AG08396 (cell line): Measurements from ENCODE around the gene WDR87.

Experiments
- DNase-seq: peaks from one replicate; pipeline ENCODE4 v3.0.0; 2012; ENCODE audit warnings: low spot score, mixed read lengths

Gene WDR87

GRCh38 chr19:37905946-37906868 is at the start of gene WDR87:
TSS of gene WDR87 (minus strand) at chr19:37906594. CDS start at chr19:37898239, 8,355 bp downstream.
- peak; percentile 52 for DNase-seq

GRCh38 chr19:37955986-37956385 is 49.6 kb upstream of the WDR87 start:
- no peak for DNase-seq

GRCh38 chr19:37954421-37954874 is 48.1 kb upstream of the WDR87 start:
- no peak for DNase-seq

- no peak for DNase-seq
Measured at GRCh38 chr19:37953918-37954303, 47.5 kb upstream of the WDR87 start.

- no peak for DNase-seq
Measured at GRCh38 chr19:37953171-37953917, 47.0 kb upstream of the WDR87 start.

GRCh38 chr19:37951816-37952210 is 45.4 kb upstream of the WDR87 start:
- DNase-seq, result no peak

- no peak for DNase-seq
Measured at GRCh38 chr19:37950471-37951175, 44.2 kb upstream of the WDR87 start.

- no peak for DNase-seq
Measured at GRCh38 chr19:37948362-37948761, 42.0 kb upstream of the WDR87 start.

GRCh38 chr19:37947778-37948177 is 41.4 kb upstream of the WDR87 start:
- no peak for DNase-seq

GRCh38 chr19:37946132-37946531 is 39.7 kb upstream of the WDR87 start:
- no peak for DNase-seq

GRCh38 chr19:37943480-37943879 is 37.1 kb upstream of the WDR87 start:
- no peak for DNase-seq

GRCh38 chr19:37942516-37942902 is 36.1 kb upstream of the WDR87 start:
- no peak for DNase-seq

- no peak for DNase-seq
Measured at GRCh38 chr19:37941782-37942515, 35.6 kb upstream of the WDR87 start.

GRCh38 chr19:37938353-37938752 is 32.0 kb upstream of the WDR87 start:
- DNase-seq, result no peak

GRCh38 chr19:37936886-37937285 is 30.5 kb upstream of the WDR87 start:
- no peak for DNase-seq

GRCh38 chr19:37936166-37936565 is 29.8 kb upstream of the WDR87 start:
- DNase-seq, result no peak

GRCh38 chr19:37935341-37935740 is 28.9 kb upstream of the WDR87 start:
- DNase-seq, result no peak

- DNase-seq, result no peak
Measured at GRCh38 chr19:37933937-37934358, 27.6 kb upstream of the WDR87 start.

- DNase-seq, result peak; percentile 41
Measured at GRCh38 chr19:37932985-37933936, 26.9 kb upstream of the WDR87 start.

- DNase-seq, result peak; percentile 69
Measured at GRCh38 chr19:37931881-37932655, 25.7 kb upstream of the WDR87 start.
